HCT116 (cell line): ENCODE measurements around the gene POT1. TPM values are rescaled to one million over a fixed set of nuclear protein-coding genes. Genes with fewer than 3 reads are reported as not detected.

Source experiments
- ATAC-seq: fragments of 200-7000 bp; cut with Tn5 transposase; 2 replicates; pipeline ENCODE4 v1.9.1; 2020; ENCODE audit warnings: mild to moderate bottlenecking, moderate library complexity
- BruUV-seq: library from RNA; stranded (reverse); fragments of 400-500 nt; replicated peaks from 2 replicates; lab custom pipeline; 2021; lab: Mats Ljungman, UMichigan
- CTCF ChIA-PET: fragments of 300-600 bp; sonication (Branson Sonifier 250); formaldehyde crosslinking; loops from one replicate; lab custom pipeline; 2021; ENCODE audit warnings: antibody characterized with exemption; lab: Charles Lee
- POLR2A ChIA-PET: fragments of 300-600, 350-600 bp; sonication (Branson Sonifier 250); formaldehyde crosslinking; loops from one replicate; lab custom pipeline; 2021; ENCODE audit warnings: antibody characterized with exemption; lab: Charles Lee
- RAD21 ChIA-PET, 2 experiments: fragments of 300-600 bp; sonication (Branson Sonifier 250); formaldehyde crosslinking; loops; one replicate each; lab custom pipeline; 2023; ENCODE audit warnings: low total read pairs in 2 of 2; ENCODE audit not compliant: uncharacterized antibody in 2 of 2, unreplicated experiment in 2 of 2, low non-redundant PET in 1 of 2; lab: Charles Lee
- DNase-seq: peaks from one replicate; pipeline ENCODE4 v3.0.0-alpha.2; 2010; ENCODE audit warnings: low read depth, low spot score
- H2AFZ ChIP-seq: fragments of 200-600 bp; shearing (Covaris generic), sonication (generic); 2 replicates; pipeline ENCODE4 v1.6.1; 2017; ENCODE audit warnings: low read depth, mixed run types, mixed read lengths, antibody characterized with exemption, low read length; ENCODE audit not compliant: poor library complexity, severe bottlenecking
- H3K27ac ChIP-seq: 2 replicates; pipeline ENCODE4 v1.5.1; 2012; ENCODE audit warnings: low read depth, low read length
- H3K27me3 ChIP-seq: fragments of 200-600 bp; sonication (generic); 2 replicates; pipeline ENCODE4 v1.6.1; 2016; ENCODE audit warnings: mixed run types, low read length, mixed read lengths; ENCODE audit not compliant: insufficient read depth
- H3K36me3 ChIP-seq, 2 experiments: fragments of 200-500 bp in 1 of 2; fragments of 200-600 bp in 1 of 2; sonication (Bioruptor generic) in 1 of 2; sonication (generic) in 1 of 2; 2 replicates each; pipeline versions ENCODE4 v1.5.1 to v1.6.1; 2014 to 2016; ENCODE audit warnings: low read length in 2 of 2, inconsistent platforms in 1 of 2, mixed read lengths in 1 of 2, mixed run types in 1 of 2; ENCODE audit not compliant: insufficient read depth in 2 of 2, control insufficient read depth in 1 of 2
- H3K4me1 ChIP-seq, 2 experiments: fragments of 200-600 bp in 1 of 2; sonication (generic) in 1 of 2; 2 replicates each; pipeline versions ENCODE4 v1.5.1 to v1.6.1; 2012 to 2017; ENCODE audit warnings: low read length in 2 of 2, inconsistent platforms in 1 of 2, mild to moderate bottlenecking in 1 of 2, mixed read lengths in 1 of 2, mixed run types in 1 of 2, moderate library complexity in 1 of 2; ENCODE audit not compliant: insufficient read depth in 2 of 2, control insufficient read depth in 1 of 2
- H3K4me2 ChIP-seq: fragments of 200-600 bp; sonication (generic); 2 replicates; pipeline ENCODE4 v1.6.1; 2017; ENCODE audit warnings: mixed run types, low read length, mixed read lengths
- H3K4me3 ChIP-seq, 2 experiments: fragments of 200-600 bp in 1 of 2; sonication (generic) in 1 of 2; replicated peaks in 1 of 2; 2 replicates each; pipeline ENCODE4 v1.5.1; 2011 to 2016; ENCODE audit warnings: low read length in 2 of 2, control low read depth in 1 of 2, low read depth in 1 of 2, mild to moderate bottlenecking in 1 of 2, mixed read lengths in 1 of 2, mixed run types in 1 of 2
- H3K79me2 ChIP-seq: fragments of 200-600 bp; sonication (generic); 2 replicates; pipeline ENCODE4 v1.6.1; 2017; ENCODE audit warnings: mild to moderate bottlenecking, mixed run types, low read length, moderate library complexity, mixed read lengths; ENCODE audit not compliant: insufficient read depth
- H3K9ac ChIP-seq: fragments of 200-600 bp; sonication (generic); 2 replicates; pipeline ENCODE4 v1.6.1; 2016; ENCODE audit warnings: low read length, mixed read lengths
- H3K9me2 ChIP-seq: fragments of 200-600 bp; sonication (generic), shearing (Covaris generic); 2 replicates; pipeline ENCODE4 v1.6.1; 2017; ENCODE audit warnings: mixed run types, mild to moderate bottlenecking, moderate library complexity; ENCODE audit not compliant: insufficient read depth
- H3K9me3 ChIP-seq, 2 experiments: fragments of 200-500 bp in 1 of 2; fragments of 200-600 bp in 1 of 2; sonication (Bioruptor generic) in 1 of 2; sonication (generic) in 1 of 2; 2 replicates each; pipeline ENCODE4 v1.6.1; 2014 to 2017; ENCODE audit warnings: low read length in 2 of 2, mixed read lengths in 2 of 2, inconsistent platforms in 1 of 2, low read depth in 1 of 2, mild to moderate bottlenecking in 1 of 2, mixed run types in 1 of 2, moderate library complexity in 1 of 2; ENCODE audit not compliant: control insufficient read depth in 1 of 2, insufficient read depth in 1 of 2
- H4K20me1 ChIP-seq: fragments of 200-600 bp; sonication (generic), shearing (Covaris generic); 2 replicates; pipeline ENCODE4 v1.6.1; 2017; ENCODE audit warnings: mixed run types, mild to moderate bottlenecking, moderate library complexity; ENCODE audit not compliant: insufficient read depth
- EGR1 ChIP-seq: IDR thresholded peaks from 2 replicates; pipeline ENCODE4 v1.6.1; 2012; ENCODE audit warnings: low read depth
- ELF1 ChIP-seq: IDR thresholded peaks from 2 replicates; pipeline ENCODE4 v1.6.1; 2012; ENCODE audit warnings: low read depth, borderline replicate concordance
- FOSL1 ChIP-seq: IDR thresholded peaks from 2 replicates; pipeline ENCODE4 v1.6.1; 2012; ENCODE audit warnings: low read depth
- JUND ChIP-seq: IDR thresholded peaks from 2 replicates; pipeline ENCODE4 v1.6.1; 2012
- POLR2A ChIP-seq: IDR thresholded peaks from 2 replicates; pipeline ENCODE4 v1.7.0; 2011; ENCODE audit warnings: borderline replicate concordance; ENCODE audit not compliant: insufficient read depth, insufficient read length; ENCODE audit errors: extremely low read depth
- RAD21 ChIP-seq: IDR thresholded peaks from 2 replicates; pipeline ENCODE4 v1.6.1; 2012; ENCODE audit warnings: low read depth, mild to moderate bottlenecking
- SP1 ChIP-seq: IDR thresholded peaks from 2 replicates; pipeline ENCODE4 v1.6.1; 2012; ENCODE audit warnings: low read depth
- SRF ChIP-seq: IDR thresholded peaks from 2 replicates; pipeline ENCODE4 v1.6.1; 2012; ENCODE audit warnings: low read depth
- TCF7L2 ChIP-seq: IDR thresholded peaks from 2 replicates; pipeline ENCODE4 v1.7.0; 2011; ENCODE audit warnings: borderline replicate concordance, inconsistent platforms; ENCODE audit not compliant: insufficient read depth, insufficient read length; ENCODE audit errors: extremely low read depth
- YY1 ChIP-seq: IDR thresholded peaks from 2 replicates; pipeline ENCODE4 v1.6.1; 2011; ENCODE audit warnings: low read length, low read depth, moderate library complexity, mild to moderate bottlenecking; ENCODE audit not compliant: insufficient replicate concordance; ENCODE audit errors: extremely low read depth
- ZNF274 ChIP-seq: fragments of 200-500 bp; sonication (Bioruptor generic); IDR thresholded peaks from 2 replicates; pipeline ENCODE4 v1.6.1; 2014; ENCODE audit warnings: mild to moderate bottlenecking, low read depth, low read length, inconsistent platforms
- intact Hi-C: fragments of 100-400 bp; cut with micrococcal nuclease; formaldehyde crosslinking; loops from 2 replicates; pipeline ENCODE4 v1.10.0; 2022
- total RNA-seq: library from RNA; stranded (reverse); gene quantifications from one replicate; pipeline ENCODE4 v1.2.1, GENCODE V29; 2021; ENCODE audit not compliant: unreplicated experiment
- TF ChIP-seq, protein P1 (sequence below): IDR thresholded peaks from 2 replicates; pipeline ENCODE4 v1.6.1; 2011; ENCODE audit warnings: mild to moderate bottlenecking, low read length, moderate library complexity; ENCODE audit not compliant: insufficient replicate concordance; ENCODE audit errors: extremely low read depth
- TF ChIP-seq, protein P2 (sequence below): IDR thresholded peaks from 2 replicates; pipeline ENCODE4 v1.6.1; 2012; ENCODE audit warnings: low read depth
- TF ChIP-seq, protein P3 (sequence below), 3 experiments: fragments of 200-600 bp in 1 of 3; sonication (generic) in 1 of 3; IDR thresholded peaks in 2 of 3; conservative IDR thresholded peaks in 1 of 3; 2 replicates each; pipeline ENCODE4 v1.5.1; 2012 to 2017; ENCODE audit warnings: low read depth in 2 of 3, low read length in 2 of 3, antibody characterized with exemption in 1 of 3, borderline replicate concordance in 1 of 3, control low read depth in 1 of 3, mild to moderate bottlenecking in 1 of 3, mixed read lengths in 1 of 3, mixed run types in 1 of 3, moderate library complexity in 1 of 3; ENCODE audit not compliant: insufficient read depth in 1 of 3

Gene POT1
- total RNA-seq, 1 experiment from 2014 or later = 19.5 TPM

DNA sequence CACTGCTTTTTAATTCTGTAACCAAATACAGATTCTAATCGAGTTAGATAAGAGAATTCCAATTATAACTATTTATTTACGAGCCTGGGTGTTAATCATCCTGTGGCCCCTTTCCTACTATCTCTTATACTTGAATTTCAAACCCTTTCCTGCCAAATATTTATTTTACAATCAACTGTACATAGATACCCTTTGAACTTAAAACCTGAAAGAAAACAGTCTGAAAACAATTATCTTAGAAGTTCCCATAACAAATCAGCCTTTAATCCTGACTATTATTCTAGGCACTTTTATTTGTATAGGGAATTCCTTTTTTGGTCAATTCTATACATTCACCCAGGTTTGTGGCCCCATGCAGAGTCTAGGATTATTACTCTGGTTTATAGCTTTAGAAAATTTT lies 153.5 kb downstream of the POT1 start (continued):
- TF ChIP-seq SP1 (no peak), ZNF274 (no peak), ELF1 (no peak)

DNA sequence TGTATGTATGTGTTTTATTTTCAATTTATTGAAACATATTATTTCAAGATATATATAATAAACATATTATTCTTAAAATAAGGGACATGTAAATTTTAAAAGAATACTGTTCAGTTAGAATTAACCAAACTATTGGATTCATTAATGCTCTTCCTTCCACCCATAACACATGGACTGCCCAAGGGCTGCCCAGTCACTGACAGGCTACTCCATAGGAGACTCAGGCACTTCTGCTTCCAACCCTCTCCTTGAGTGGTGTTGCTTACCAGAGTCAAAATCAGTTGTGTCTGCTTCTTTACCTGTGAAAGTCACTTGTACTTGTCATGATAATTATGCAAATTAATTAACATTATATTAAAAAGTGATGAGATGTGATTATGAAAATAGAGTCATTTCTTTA lies 154.2 kb downstream of the POT1 start:
- Histone ChIP-seq H3K36me3 (no peaks in the 10 kb centered on the region), H3K4me2 (no peak overlapping the region), H3K4me1 (no peaks in the 10 kb centered on the region), H2AFZ (no peak overlapping the region), H3K79me2 (no peaks in the 10 kb centered on the region), H3K9me2 (no peaks in the 10 kb centered on the region), H3K9ac (no peak overlapping the region), H3K4me3 (no peak overlapping the region), H4K20me1 (no peaks in the 10 kb centered on the region), H3K9me3 (no peaks in the 10 kb centered on the region), H3K27ac (no peak overlapping the region), H3K27me3 (no peaks in the 10 kb centered on the region)
- intact Hi-C loops = loop anchor here (10.0 kb wide), 1 partner anchor 501 kb away; no protein-coding TSS in a partner anchor
- ATAC-seq = no peak
- ChIA-PET RAD21 (no interaction called here), POLR2A (no interaction called here), CTCF (no interaction called here)
- no TSS peak for BruUV-seq
- no peak for DNase-seq
- TF ChIP-seq, protein P1, sequence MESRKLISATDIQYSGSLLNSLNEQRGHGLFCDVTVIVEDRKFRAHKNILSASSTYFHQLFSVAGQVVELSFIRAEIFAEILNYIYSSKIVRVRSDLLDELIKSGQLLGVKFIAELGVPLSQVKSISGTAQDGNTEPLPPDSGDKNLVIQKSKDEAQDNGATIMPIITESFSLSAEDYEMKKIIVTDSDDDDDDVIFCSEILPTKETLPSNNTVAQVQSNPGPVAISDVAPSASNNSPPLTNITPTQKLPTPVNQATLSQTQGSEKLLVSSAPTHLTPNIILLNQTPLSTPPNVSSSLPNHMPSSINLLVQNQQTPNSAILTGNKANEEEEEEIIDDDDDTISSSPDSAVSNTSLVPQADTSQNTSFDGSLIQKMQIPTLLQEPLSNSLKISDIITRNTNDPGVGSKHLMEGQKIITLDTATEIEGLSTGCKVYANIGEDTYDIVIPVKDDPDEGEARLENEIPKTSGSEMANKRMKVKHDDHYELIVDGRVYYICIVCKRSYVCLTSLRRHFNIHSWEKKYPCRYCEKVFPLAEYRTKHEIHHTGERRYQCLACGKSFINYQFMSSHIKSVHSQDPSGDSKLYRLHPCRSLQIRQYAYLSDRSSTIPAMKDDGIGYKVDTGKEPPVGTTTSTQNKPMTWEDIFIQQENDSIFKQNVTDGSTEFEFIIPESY = no peak
- no peak for TF ChIP-seq ELF1
- TF ChIP-seq, protein P2, sequence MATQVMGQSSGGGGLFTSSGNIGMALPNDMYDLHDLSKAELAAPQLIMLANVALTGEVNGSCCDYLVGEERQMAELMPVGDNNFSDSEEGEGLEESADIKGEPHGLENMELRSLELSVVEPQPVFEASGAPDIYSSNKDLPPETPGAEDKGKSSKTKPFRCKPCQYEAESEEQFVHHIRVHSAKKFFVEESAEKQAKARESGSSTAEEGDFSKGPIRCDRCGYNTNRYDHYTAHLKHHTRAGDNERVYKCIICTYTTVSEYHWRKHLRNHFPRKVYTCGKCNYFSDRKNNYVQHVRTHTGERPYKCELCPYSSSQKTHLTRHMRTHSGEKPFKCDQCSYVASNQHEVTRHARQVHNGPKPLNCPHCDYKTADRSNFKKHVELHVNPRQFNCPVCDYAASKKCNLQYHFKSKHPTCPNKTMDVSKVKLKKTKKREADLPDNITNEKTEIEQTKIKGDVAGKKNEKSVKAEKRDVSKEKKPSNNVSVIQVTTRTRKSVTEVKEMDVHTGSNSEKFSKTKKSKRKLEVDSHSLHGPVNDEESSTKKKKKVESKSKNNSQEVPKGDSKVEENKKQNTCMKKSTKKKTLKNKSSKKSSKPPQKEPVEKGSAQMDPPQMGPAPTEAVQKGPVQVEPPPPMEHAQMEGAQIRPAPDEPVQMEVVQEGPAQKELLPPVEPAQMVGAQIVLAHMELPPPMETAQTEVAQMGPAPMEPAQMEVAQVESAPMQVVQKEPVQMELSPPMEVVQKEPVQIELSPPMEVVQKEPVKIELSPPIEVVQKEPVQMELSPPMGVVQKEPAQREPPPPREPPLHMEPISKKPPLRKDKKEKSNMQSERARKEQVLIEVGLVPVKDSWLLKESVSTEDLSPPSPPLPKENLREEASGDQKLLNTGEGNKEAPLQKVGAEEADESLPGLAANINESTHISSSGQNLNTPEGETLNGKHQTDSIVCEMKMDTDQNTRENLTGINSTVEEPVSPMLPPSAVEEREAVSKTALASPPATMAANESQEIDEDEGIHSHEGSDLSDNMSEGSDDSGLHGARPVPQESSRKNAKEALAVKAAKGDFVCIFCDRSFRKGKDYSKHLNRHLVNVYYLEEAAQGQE = no peak
- no peak for TF ChIP-seq POLR2A
- TF ChIP-seq TCF7L2 = no peak
- no peak for TF ChIP-seq YY1
- no peak for TF ChIP-seq SRF
- no peak for TF ChIP-seq ZNF274
- no peak for TF ChIP-seq RAD21
- no peak for TF ChIP-seq FOSL1
- TF ChIP-seq, protein P3, sequence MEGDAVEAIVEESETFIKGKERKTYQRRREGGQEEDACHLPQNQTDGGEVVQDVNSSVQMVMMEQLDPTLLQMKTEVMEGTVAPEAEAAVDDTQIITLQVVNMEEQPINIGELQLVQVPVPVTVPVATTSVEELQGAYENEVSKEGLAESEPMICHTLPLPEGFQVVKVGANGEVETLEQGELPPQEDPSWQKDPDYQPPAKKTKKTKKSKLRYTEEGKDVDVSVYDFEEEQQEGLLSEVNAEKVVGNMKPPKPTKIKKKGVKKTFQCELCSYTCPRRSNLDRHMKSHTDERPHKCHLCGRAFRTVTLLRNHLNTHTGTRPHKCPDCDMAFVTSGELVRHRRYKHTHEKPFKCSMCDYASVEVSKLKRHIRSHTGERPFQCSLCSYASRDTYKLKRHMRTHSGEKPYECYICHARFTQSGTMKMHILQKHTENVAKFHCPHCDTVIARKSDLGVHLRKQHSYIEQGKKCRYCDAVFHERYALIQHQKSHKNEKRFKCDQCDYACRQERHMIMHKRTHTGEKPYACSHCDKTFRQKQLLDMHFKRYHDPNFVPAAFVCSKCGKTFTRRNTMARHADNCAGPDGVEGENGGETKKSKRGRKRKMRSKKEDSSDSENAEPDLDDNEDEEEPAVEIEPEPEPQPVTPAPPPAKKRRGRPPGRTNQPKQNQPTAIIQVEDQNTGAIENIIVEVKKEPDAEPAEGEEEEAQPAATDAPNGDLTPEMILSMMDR (IDR thresholded peaks at IDR 0.05 in 2 of 3, conservative IDR thresholded peaks at IDR 0.05 in 1 of 3; ENCODE audit: borderline replicate concordance in 1 of 3, insufficient read depth in 1 of 3, low read depth in 2 of 3, low read length in 2 of 3) = no peak
- TF ChIP-seq EGR1 = no peak
- TF ChIP-seq JUND = no peak
- no peak for TF ChIP-seq SP1
